Hepatocyte (in vitro differentiated cells): Measurements from ENCODE around the gene CXCR4.

Source experiments
- CTCF ChIP-seq: fragments of 200-600 bp; sonication (generic); IDR thresholded peaks from 2 replicates; pipeline ENCODE4 v1.5.1; 2016; ENCODE audit warnings: antibody characterized with exemption, mild to moderate bottlenecking; ENCODE audit not compliant: poor library complexity
- EZH2phosphoT487 ChIP-seq: fragments of 200-600 bp; sonication (generic); IDR thresholded peaks from one replicate; pipeline ENCODE4 v1.6.1; 2018; ENCODE audit warnings: antibody characterized with exemption, mild to moderate bottlenecking, low read depth, moderate library complexity; ENCODE audit not compliant: unreplicated experiment, severe bottlenecking

- no peak for TF ChIP-seq CTCF
- TF ChIP-seq EZH2phosphoT487: no peak
These were observed 9.5 kb downstream of the CXCR4 start for GRCh38 chr2:136108463-136108862.
